HCT116 (cell line): ENCODE data around the gene NAV3. TPM values are rescaled to one million over a fixed set of nuclear protein-coding genes. Genes with fewer than 3 reads are reported as not detected.

Experiments used
- ATAC-seq: fragments of 200-7000 bp; cut with Tn5 transposase; 2 replicates; pipeline ENCODE4 v1.9.1; 2020; ENCODE audit warnings: mild to moderate bottlenecking, moderate library complexity
- BruUV-seq: library from RNA; stranded (reverse); fragments of 400-500 nt; replicated peaks from 2 replicates; lab custom pipeline; 2021; lab: Mats Ljungman, UMichigan
- CTCF ChIA-PET: fragments of 300-600 bp; sonication (Branson Sonifier 250); formaldehyde crosslinking; loops from one replicate; lab custom pipeline; 2021; ENCODE audit warnings: antibody characterized with exemption; lab: Charles Lee
- POLR2A ChIA-PET: fragments of 300-600, 350-600 bp; sonication (Branson Sonifier 250); formaldehyde crosslinking; loops from one replicate; lab custom pipeline; 2021; ENCODE audit warnings: antibody characterized with exemption; lab: Charles Lee
- RAD21 ChIA-PET, 2 experiments: fragments of 300-600 bp; sonication (Branson Sonifier 250); formaldehyde crosslinking; loops; one replicate each; lab custom pipeline; 2023; ENCODE audit warnings: low total read pairs in 2 of 2; ENCODE audit not compliant: uncharacterized antibody in 2 of 2, unreplicated experiment in 2 of 2, low non-redundant PET in 1 of 2; lab: Charles Lee
- DNase-seq: peaks from one replicate; pipeline ENCODE4 v3.0.0-alpha.2; 2010; ENCODE audit warnings: low read depth, low spot score
- H2AFZ ChIP-seq: fragments of 200-600 bp; shearing (Covaris generic), sonication (generic); 2 replicates; pipeline ENCODE4 v1.6.1; 2017; ENCODE audit warnings: low read depth, mixed run types, mixed read lengths, antibody characterized with exemption, low read length; ENCODE audit not compliant: poor library complexity, severe bottlenecking
- H3K27ac ChIP-seq: 2 replicates; pipeline ENCODE4 v1.5.1; 2012; ENCODE audit warnings: low read depth, low read length
- H3K27me3 ChIP-seq: fragments of 200-600 bp; sonication (generic); 2 replicates; pipeline ENCODE4 v1.6.1; 2016; ENCODE audit warnings: mixed run types, low read length, mixed read lengths; ENCODE audit not compliant: insufficient read depth
- H3K36me3 ChIP-seq, 2 experiments: fragments of 200-500 bp in 1 of 2; fragments of 200-600 bp in 1 of 2; sonication (Bioruptor generic) in 1 of 2; sonication (generic) in 1 of 2; 2 replicates each; pipeline versions ENCODE4 v1.5.1 to v1.6.1; 2014 to 2016; ENCODE audit warnings: low read length in 2 of 2, inconsistent platforms in 1 of 2, mixed read lengths in 1 of 2, mixed run types in 1 of 2; ENCODE audit not compliant: insufficient read depth in 2 of 2, control insufficient read depth in 1 of 2
- H3K4me1 ChIP-seq, 2 experiments: fragments of 200-600 bp in 1 of 2; sonication (generic) in 1 of 2; 2 replicates each; pipeline versions ENCODE4 v1.5.1 to v1.6.1; 2012 to 2017; ENCODE audit warnings: low read length in 2 of 2, inconsistent platforms in 1 of 2, mild to moderate bottlenecking in 1 of 2, mixed read lengths in 1 of 2, mixed run types in 1 of 2, moderate library complexity in 1 of 2; ENCODE audit not compliant: insufficient read depth in 2 of 2, control insufficient read depth in 1 of 2
- H3K4me2 ChIP-seq: fragments of 200-600 bp; sonication (generic); 2 replicates; pipeline ENCODE4 v1.6.1; 2017; ENCODE audit warnings: mixed run types, low read length, mixed read lengths
- H3K4me3 ChIP-seq, 2 experiments: fragments of 200-600 bp in 1 of 2; sonication (generic) in 1 of 2; replicated peaks in 1 of 2; 2 replicates each; pipeline ENCODE4 v1.5.1; 2011 to 2016; ENCODE audit warnings: low read length in 2 of 2, control low read depth in 1 of 2, low read depth in 1 of 2, mild to moderate bottlenecking in 1 of 2, mixed read lengths in 1 of 2, mixed run types in 1 of 2
- H3K79me2 ChIP-seq: fragments of 200-600 bp; sonication (generic); 2 replicates; pipeline ENCODE4 v1.6.1; 2017; ENCODE audit warnings: mild to moderate bottlenecking, mixed run types, low read length, moderate library complexity, mixed read lengths; ENCODE audit not compliant: insufficient read depth
- H3K9ac ChIP-seq: fragments of 200-600 bp; sonication (generic); 2 replicates; pipeline ENCODE4 v1.6.1; 2016; ENCODE audit warnings: low read length, mixed read lengths
- H3K9me2 ChIP-seq: fragments of 200-600 bp; sonication (generic), shearing (Covaris generic); 2 replicates; pipeline ENCODE4 v1.6.1; 2017; ENCODE audit warnings: mixed run types, mild to moderate bottlenecking, moderate library complexity; ENCODE audit not compliant: insufficient read depth
- H3K9me3 ChIP-seq, 2 experiments: fragments of 200-500 bp in 1 of 2; fragments of 200-600 bp in 1 of 2; sonication (Bioruptor generic) in 1 of 2; sonication (generic) in 1 of 2; 2 replicates each; pipeline ENCODE4 v1.6.1; 2014 to 2017; ENCODE audit warnings: low read length in 2 of 2, mixed read lengths in 2 of 2, inconsistent platforms in 1 of 2, low read depth in 1 of 2, mild to moderate bottlenecking in 1 of 2, mixed run types in 1 of 2, moderate library complexity in 1 of 2; ENCODE audit not compliant: control insufficient read depth in 1 of 2, insufficient read depth in 1 of 2
- H4K20me1 ChIP-seq: fragments of 200-600 bp; sonication (generic), shearing (Covaris generic); 2 replicates; pipeline ENCODE4 v1.6.1; 2017; ENCODE audit warnings: mixed run types, mild to moderate bottlenecking, moderate library complexity; ENCODE audit not compliant: insufficient read depth
- CBX3 ChIP-seq: IDR thresholded peaks from 2 replicates; pipeline ENCODE4 v1.6.1; 2012; ENCODE audit warnings: low read depth
- EGR1 ChIP-seq: IDR thresholded peaks from 2 replicates; pipeline ENCODE4 v1.6.1; 2012; ENCODE audit warnings: low read depth
- EZH2phosphoT487 ChIP-seq: fragments of 200-600 bp; IDR thresholded peaks from 2 replicates; pipeline ENCODE4 v1.6.1; 2018; ENCODE audit warnings: antibody characterized with exemption, borderline replicate concordance
- FOSL1 ChIP-seq: IDR thresholded peaks from 2 replicates; pipeline ENCODE4 v1.6.1; 2012; ENCODE audit warnings: low read depth
- POLR2A ChIP-seq: IDR thresholded peaks from 2 replicates; pipeline ENCODE4 v1.7.0; 2011; ENCODE audit warnings: borderline replicate concordance; ENCODE audit not compliant: insufficient read depth, insufficient read length; ENCODE audit errors: extremely low read depth
- POLR2AphosphoS5 ChIP-seq: IDR thresholded peaks from 2 replicates; pipeline ENCODE4 v1.6.1; 2011; ENCODE audit warnings: mild to moderate bottlenecking, low read depth, low read length, moderate library complexity
- SP1 ChIP-seq: IDR thresholded peaks from 2 replicates; pipeline ENCODE4 v1.6.1; 2012; ENCODE audit warnings: low read depth
- SRF ChIP-seq: IDR thresholded peaks from 2 replicates; pipeline ENCODE4 v1.6.1; 2012; ENCODE audit warnings: low read depth
- TCF7L2 ChIP-seq: IDR thresholded peaks from 2 replicates; pipeline ENCODE4 v1.7.0; 2011; ENCODE audit warnings: borderline replicate concordance, inconsistent platforms; ENCODE audit not compliant: insufficient read depth, insufficient read length; ENCODE audit errors: extremely low read depth
- ZFX ChIP-seq: fragments of 450-650 bp; IDR thresholded peaks from 2 replicates; pipeline ENCODE4 v1.6.1; 2017
- intact Hi-C: fragments of 100-400 bp; cut with micrococcal nuclease; formaldehyde crosslinking; loops from 2 replicates; pipeline ENCODE4 v1.10.0; 2022
- total RNA-seq: library from RNA; stranded (reverse); gene quantifications from one replicate; pipeline ENCODE4 v1.2.1, GENCODE V29; 2021; ENCODE audit not compliant: unreplicated experiment
- TF ChIP-seq, protein P1 (sequence below): IDR thresholded peaks from 2 replicates; pipeline ENCODE4 v1.6.1; 2012; ENCODE audit warnings: low read depth
- TF ChIP-seq, protein P2 (sequence below): IDR thresholded peaks from 2 replicates; pipeline ENCODE4 v1.6.1; 2012
- TF ChIP-seq, protein P3 (sequence below), 3 experiments: fragments of 200-600 bp in 1 of 3; sonication (generic) in 1 of 3; IDR thresholded peaks in 2 of 3; conservative IDR thresholded peaks in 1 of 3; 2 replicates each; pipeline ENCODE4 v1.5.1; 2012 to 2017; ENCODE audit warnings: low read depth in 2 of 3, low read length in 2 of 3, antibody characterized with exemption in 1 of 3, borderline replicate concordance in 1 of 3, control low read depth in 1 of 3, mild to moderate bottlenecking in 1 of 3, mixed read lengths in 1 of 3, mixed run types in 1 of 3, moderate library complexity in 1 of 3; ENCODE audit not compliant: insufficient read depth in 1 of 3

Gene NAV3
- total RNA-seq, 1 experiment from 2014 or later: 7.8 TPM

DNA sequence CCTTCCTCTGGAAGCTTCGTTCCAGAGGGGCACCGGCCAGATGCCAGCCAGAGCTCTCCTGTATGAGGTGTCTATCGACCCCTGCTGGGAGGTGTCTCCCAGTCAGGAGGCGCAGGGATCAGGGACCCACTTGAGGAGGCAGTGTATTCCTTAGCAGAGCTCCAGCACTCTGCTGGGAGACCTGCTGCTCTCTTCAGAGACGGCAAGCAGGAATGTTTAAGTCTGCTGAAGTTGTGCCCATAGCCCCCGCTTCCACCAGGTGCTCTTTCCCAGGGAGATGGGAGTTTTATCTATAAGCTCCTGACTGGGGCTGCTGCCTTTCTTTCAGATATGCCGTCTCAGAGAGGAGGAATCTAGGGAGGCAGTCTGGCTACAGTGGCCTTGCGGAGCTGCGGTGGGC lies 22.2 kb upstream of the NAV3 start:
- POLR2A ChIA-PET: no interaction called here
- BruUV-seq: no TSS peak

More for the DNA sequence above, 22.2 kb upstream of the NAV3 start:
- H2AFZ ChIP-seq: no peak overlapping the region
- RAD21 ChIA-PET: no interaction called here
- H3K9me3 ChIP-seq: no peaks in the 10 kb centered on the region
- H3K4me2 ChIP-seq: no peak overlapping the region
- no peaks in the 10 kb centered on the region for H3K9me2 ChIP-seq
- DNase-seq: no peak
- no peak overlapping the region for H3K27ac ChIP-seq
- intact Hi-C loops: no loop called here
- H3K9ac ChIP-seq: no peak overlapping the region
- no peaks in the 10 kb centered on the region for H3K4me1 ChIP-seq
- TF ChIP-seq CBX3 (no peak), EGR1 (no peak), SRF (no peak), SP1 (no peak), FOSL1 (no peak), ZFX (no peak), EZH2phosphoT487 (no peak), POLR2A (no peak), TCF7L2 (no peak), POLR2AphosphoS5 (no peak)
- TF ChIP-seq, protein P1, sequence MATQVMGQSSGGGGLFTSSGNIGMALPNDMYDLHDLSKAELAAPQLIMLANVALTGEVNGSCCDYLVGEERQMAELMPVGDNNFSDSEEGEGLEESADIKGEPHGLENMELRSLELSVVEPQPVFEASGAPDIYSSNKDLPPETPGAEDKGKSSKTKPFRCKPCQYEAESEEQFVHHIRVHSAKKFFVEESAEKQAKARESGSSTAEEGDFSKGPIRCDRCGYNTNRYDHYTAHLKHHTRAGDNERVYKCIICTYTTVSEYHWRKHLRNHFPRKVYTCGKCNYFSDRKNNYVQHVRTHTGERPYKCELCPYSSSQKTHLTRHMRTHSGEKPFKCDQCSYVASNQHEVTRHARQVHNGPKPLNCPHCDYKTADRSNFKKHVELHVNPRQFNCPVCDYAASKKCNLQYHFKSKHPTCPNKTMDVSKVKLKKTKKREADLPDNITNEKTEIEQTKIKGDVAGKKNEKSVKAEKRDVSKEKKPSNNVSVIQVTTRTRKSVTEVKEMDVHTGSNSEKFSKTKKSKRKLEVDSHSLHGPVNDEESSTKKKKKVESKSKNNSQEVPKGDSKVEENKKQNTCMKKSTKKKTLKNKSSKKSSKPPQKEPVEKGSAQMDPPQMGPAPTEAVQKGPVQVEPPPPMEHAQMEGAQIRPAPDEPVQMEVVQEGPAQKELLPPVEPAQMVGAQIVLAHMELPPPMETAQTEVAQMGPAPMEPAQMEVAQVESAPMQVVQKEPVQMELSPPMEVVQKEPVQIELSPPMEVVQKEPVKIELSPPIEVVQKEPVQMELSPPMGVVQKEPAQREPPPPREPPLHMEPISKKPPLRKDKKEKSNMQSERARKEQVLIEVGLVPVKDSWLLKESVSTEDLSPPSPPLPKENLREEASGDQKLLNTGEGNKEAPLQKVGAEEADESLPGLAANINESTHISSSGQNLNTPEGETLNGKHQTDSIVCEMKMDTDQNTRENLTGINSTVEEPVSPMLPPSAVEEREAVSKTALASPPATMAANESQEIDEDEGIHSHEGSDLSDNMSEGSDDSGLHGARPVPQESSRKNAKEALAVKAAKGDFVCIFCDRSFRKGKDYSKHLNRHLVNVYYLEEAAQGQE: no peak
- TF ChIP-seq, protein P2, sequence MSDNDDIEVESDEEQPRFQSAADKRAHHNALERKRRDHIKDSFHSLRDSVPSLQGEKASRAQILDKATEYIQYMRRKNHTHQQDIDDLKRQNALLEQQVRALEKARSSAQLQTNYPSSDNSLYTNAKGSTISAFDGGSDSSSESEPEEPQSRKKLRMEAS: no peak
- TF ChIP-seq, protein P3, sequence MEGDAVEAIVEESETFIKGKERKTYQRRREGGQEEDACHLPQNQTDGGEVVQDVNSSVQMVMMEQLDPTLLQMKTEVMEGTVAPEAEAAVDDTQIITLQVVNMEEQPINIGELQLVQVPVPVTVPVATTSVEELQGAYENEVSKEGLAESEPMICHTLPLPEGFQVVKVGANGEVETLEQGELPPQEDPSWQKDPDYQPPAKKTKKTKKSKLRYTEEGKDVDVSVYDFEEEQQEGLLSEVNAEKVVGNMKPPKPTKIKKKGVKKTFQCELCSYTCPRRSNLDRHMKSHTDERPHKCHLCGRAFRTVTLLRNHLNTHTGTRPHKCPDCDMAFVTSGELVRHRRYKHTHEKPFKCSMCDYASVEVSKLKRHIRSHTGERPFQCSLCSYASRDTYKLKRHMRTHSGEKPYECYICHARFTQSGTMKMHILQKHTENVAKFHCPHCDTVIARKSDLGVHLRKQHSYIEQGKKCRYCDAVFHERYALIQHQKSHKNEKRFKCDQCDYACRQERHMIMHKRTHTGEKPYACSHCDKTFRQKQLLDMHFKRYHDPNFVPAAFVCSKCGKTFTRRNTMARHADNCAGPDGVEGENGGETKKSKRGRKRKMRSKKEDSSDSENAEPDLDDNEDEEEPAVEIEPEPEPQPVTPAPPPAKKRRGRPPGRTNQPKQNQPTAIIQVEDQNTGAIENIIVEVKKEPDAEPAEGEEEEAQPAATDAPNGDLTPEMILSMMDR (IDR thresholded peaks at IDR 0.05 in 2 of 3, conservative IDR thresholded peaks at IDR 0.05 in 1 of 3; ENCODE audit: borderline replicate concordance in 1 of 3, insufficient read depth in 1 of 3, low read depth in 2 of 3, low read length in 2 of 3): no peak
- no peaks in the 10 kb centered on the region for H4K20me1 ChIP-seq
- H3K27me3 ChIP-seq: no peaks in the 10 kb centered on the region
- no peaks in the 10 kb centered on the region for H3K79me2 ChIP-seq
- no peaks in the 10 kb centered on the region for H3K36me3 ChIP-seq
- ATAC-seq: no peak
- CTCF ChIA-PET: no interaction called here
- H3K4me3 ChIP-seq: no peak overlapping the region
